GM12878 (cell line): ENCODE data around the gene SYNGR2. TPM values are rescaled to one million over a fixed set of nuclear protein-coding genes. Genes with fewer than 3 reads are reported as not detected.

Source experiments
- BACH1 ChIP-seq: fragments of 450-650 bp; IDR thresholded peaks from 2 replicates; pipeline ENCODE4 v1.6.1; 2017; ENCODE audit warnings: mild to moderate bottlenecking, borderline replicate concordance
- CEBPZ ChIP-seq: fragments of 150-350 bp; IDR thresholded peaks from 2 replicates; pipeline ENCODE4 v1.6.1; 2016; ENCODE audit warnings: low read depth, low read length
- CREM ChIP-seq: IDR thresholded peaks from 2 replicates; pipeline ENCODE4 v1.6.1; 2014; ENCODE audit warnings: antibody characterized with exemption, low read depth
- ESRRA ChIP-seq: IDR thresholded peaks from 2 replicates; pipeline ENCODE4 v1.6.1; 2012; ENCODE audit warnings: mild to moderate bottlenecking, low read length, improper control_type of control experiment
- HDAC6 ChIP-seq: fragments of 200-600 bp; sonication (generic); IDR thresholded peaks from one replicate; pipeline ENCODE4 v1.8.0; 2017; ENCODE audit warnings: antibody characterized with exemption; ENCODE audit not compliant: unreplicated experiment
- NFXL1 ChIP-seq: fragments of 450-650 bp; IDR thresholded peaks from 2 replicates; pipeline ENCODE4 v1.6.1; 2017; ENCODE audit warnings: antibody characterized with exemption, mild to moderate bottlenecking, borderline replicate concordance
- SIN3A ChIP-seq: IDR thresholded peaks from 2 replicates; pipeline ENCODE4 v1.6.1; 2012; ENCODE audit warnings: low read depth, low read length, improper control_type of control experiment
- SREBF2 ChIP-seq: IDR thresholded peaks from 2 replicates; pipeline ENCODE4 v1.6.1; 2012; ENCODE audit warnings: mild to moderate bottlenecking, low read length
- SUZ12 ChIP-seq: fragments of 200-600 bp; sonication (generic); IDR thresholded peaks from one replicate; pipeline ENCODE4 v1.6.1; 2018; ENCODE audit warnings: antibody characterized with exemption, mild to moderate bottlenecking; ENCODE audit not compliant: unreplicated experiment
- polyA plus RNA-seq, 11 experiments: library from polyadenylated mRNA; depleted of rRNA in 4 of 11; unstranded in 6 of 11; stranded (reverse) in 5 of 11; fragments of >200 nt; fragmentation: Nextera tagmentation in 4 of 11; fragmentation: Illumina TruSeq in 1 of 11; extraction: Ambion mirVana in 4 of 11; extraction: Trizol in 1 of 11; gene quantifications; 1 replicate in 1 of 11; 2 replicates in 10 of 11; pipeline versions ENCODE4 v1.2.1 to v1.2.3, GENCODE V29; 2011 to 2016; ENCODE audit warnings: inconsistent platforms in 2 of 11, missing spikeins in 2 of 11, low read depth in 1 of 11
- total RNA-seq, 4 experiments: library from RNA; depleted of rRNA in 3 of 4; stranded (reverse); fragments of >200 nt in 3 of 4; fragmentation: Illumina TruSeq in 1 of 4; extraction: Trizol in 1 of 4; gene quantifications; 2 replicates each; pipeline versions ENCODE4 v1.2.1 to v1.2.3, GENCODE V29; 2013 to 2021
- TF ChIP-seq, protein P1 (sequence below): fragments of 450-650 bp; IDR thresholded peaks from 2 replicates; pipeline ENCODE4 v1.6.1; 2017; ENCODE audit warnings: mild to moderate bottlenecking

The SYNGR2 gene
- total and polyA plus RNA-seq, 10 of the 15 experiments (the other 5 are each of a cell fraction or from before 2014, with no cell fraction given), result 4.4 to 529 (median 261) TPM

DNA sequence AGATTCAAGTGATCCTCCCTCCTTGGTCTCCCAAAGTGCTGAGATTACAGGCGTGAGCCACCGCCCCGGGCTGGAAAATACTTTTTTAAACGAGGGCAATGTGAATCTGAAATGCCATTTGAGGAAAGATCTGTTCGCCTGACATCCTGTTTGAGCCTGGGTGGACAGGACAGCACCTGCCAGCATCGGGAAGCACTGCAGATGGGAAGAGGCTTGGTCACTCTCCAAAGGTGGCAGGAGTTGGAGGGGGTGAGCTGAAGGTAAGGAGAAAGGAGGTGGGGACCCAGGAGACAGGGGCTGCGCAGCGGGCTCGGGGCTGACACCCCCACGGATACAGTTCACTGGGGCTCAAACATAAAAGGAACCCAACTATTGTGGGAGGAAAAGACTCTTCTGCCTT, 41.7 kb downstream of the SYNGR2 start (continued):
- TF ChIP-seq CEBPZ (no peak), BACH1 (no peak), CREM (no peak), HDAC6 (no peak), ESRRA (no peak), SIN3A (no peak), SUZ12 (no peak), SREBF2 (no peak), NFXL1 (no peak)
- TF ChIP-seq, protein P1, sequence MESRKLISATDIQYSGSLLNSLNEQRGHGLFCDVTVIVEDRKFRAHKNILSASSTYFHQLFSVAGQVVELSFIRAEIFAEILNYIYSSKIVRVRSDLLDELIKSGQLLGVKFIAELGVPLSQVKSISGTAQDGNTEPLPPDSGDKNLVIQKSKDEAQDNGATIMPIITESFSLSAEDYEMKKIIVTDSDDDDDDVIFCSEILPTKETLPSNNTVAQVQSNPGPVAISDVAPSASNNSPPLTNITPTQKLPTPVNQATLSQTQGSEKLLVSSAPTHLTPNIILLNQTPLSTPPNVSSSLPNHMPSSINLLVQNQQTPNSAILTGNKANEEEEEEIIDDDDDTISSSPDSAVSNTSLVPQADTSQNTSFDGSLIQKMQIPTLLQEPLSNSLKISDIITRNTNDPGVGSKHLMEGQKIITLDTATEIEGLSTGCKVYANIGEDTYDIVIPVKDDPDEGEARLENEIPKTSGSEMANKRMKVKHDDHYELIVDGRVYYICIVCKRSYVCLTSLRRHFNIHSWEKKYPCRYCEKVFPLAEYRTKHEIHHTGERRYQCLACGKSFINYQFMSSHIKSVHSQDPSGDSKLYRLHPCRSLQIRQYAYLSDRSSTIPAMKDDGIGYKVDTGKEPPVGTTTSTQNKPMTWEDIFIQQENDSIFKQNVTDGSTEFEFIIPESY, result no peak
- TF ChIP-seq, all 136 proteins: peak for 0
